GM13977 (cell line): Measurements from ENCODE around the gene HERPUD1.
"Not testable (repeated sequence)": the region's sequence is repeated elsewhere in the genome, so short reads cannot be mapped to it uniquely, and the experiment has no call there.

Experiments
- DNase-seq: peaks from one replicate; pipeline ENCODE4 v3.0.0; 2012; ENCODE audit warnings: low spot score
- in situ Hi-C: fragments of 300-500 bp; cut with MboI; formaldehyde crosslinking; loops from one replicate; pipeline ENCODE4 v1.12.0; 2022; ENCODE audit warnings: low sequenced_read_pairs, low pct_unique_long_range_greater_than_20kb, mixed read lengths, inconsistent platforms; ENCODE audit not compliant: unreplicated experiment
- TF ChIP-seq, protein P1 (sequence below): IDR thresholded peaks from 2 replicates; pipeline ENCODE4 v1.5.1; 2012; ENCODE audit warnings: mild to moderate bottlenecking, control low read depth; ENCODE audit not compliant: insufficient read depth; ENCODE audit errors: extremely low read depth, missing control alignments

HERPUD1 gene

GRCh38 chr16:56989988-56990387, 58.0 kb downstream of the HERPUD1 start:
- no peak for DNase-seq
- in situ Hi-C loops: no loop called here
- TF ChIP-seq, protein P1, sequence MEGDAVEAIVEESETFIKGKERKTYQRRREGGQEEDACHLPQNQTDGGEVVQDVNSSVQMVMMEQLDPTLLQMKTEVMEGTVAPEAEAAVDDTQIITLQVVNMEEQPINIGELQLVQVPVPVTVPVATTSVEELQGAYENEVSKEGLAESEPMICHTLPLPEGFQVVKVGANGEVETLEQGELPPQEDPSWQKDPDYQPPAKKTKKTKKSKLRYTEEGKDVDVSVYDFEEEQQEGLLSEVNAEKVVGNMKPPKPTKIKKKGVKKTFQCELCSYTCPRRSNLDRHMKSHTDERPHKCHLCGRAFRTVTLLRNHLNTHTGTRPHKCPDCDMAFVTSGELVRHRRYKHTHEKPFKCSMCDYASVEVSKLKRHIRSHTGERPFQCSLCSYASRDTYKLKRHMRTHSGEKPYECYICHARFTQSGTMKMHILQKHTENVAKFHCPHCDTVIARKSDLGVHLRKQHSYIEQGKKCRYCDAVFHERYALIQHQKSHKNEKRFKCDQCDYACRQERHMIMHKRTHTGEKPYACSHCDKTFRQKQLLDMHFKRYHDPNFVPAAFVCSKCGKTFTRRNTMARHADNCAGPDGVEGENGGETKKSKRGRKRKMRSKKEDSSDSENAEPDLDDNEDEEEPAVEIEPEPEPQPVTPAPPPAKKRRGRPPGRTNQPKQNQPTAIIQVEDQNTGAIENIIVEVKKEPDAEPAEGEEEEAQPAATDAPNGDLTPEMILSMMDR: no peak

- in situ Hi-C loops: no loop called here
- no peak for DNase-seq
- TF ChIP-seq, protein P1: no peak
Measured at GRCh38 chr16:56990407-56991286, 58.7 kb downstream of the HERPUD1 start.

DNA sequence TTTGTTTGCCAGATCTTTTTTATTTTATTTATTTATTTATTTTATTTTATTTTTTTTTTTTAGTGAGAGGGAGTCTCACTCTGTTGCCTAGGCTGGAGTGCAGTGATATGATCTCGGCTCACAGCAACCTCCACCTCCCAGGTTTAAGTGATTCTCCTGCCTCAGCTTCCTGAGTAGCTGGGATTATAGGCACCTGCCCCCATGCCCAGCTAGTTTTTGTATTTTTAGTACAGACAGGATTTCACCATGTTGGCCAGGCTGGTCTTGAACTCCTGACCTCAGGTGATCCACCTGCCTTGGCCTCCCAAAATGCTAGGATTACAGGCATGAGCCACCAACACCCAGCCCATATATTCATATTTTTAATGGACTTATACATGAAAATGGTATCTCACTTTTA, 60.5 kb downstream of the HERPUD1 start:
- in situ Hi-C loops, DNase-seq: not testable (repeated sequence)

DNA sequence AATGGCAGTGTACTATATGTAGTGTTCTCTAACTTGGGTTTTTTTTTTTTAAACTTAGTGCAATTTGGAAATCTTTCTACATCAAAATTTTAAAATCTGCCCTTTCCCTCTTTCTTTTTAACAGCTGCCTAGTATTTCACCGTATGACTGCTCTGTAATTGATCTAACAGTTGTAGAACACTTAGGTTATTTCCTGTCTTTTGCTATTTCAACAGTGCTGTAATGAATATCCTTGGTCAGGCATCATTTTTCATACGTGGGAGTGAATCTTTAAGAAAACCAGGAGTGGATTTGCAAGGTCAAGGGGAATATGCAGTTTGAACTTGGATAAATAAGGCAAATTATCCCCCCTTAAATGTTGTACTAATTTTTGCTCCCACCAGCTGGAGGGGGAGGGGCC, 61.3 kb downstream of the HERPUD1 start:
- in situ Hi-C loops: no loop called here
- no peak for DNase-seq
- TF ChIP-seq, protein P1: no peak

DNA sequence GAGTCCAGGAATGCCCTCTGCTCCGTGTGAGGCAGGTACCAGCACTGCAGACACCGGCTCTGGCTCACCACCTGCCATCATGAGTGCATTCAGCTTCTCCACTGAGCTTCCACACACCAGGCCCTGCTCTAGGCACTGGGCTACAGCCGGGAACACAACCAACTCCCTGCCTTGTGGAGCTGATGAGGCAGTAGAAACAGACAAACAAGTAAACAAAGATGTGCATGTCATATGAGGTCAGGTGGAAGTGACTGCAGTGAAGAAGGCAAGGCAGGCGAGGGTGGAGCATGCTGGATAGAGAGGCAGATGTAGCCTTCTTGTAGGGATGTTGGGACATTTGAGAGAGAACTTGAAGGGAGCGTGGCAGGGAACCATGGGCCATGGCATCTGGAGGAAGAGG, 62.4 kb downstream of the HERPUD1 start:
- TF ChIP-seq, protein P1: no peak
- in situ Hi-C loops: no loop called here
- no peak for DNase-seq
